Effector CD4-positive, alpha-beta T cell (primary cell): ENCODE measurements around the gene SFSWAP.
"Not testable (repeated sequence)": the region's sequence is repeated elsewhere in the genome, so short reads cannot be mapped to it uniquely, and the experiment has no call there.

ENCODE experiments used
- DNase-seq: peaks from one replicate; pipeline ENCODE4 v3.0.0-alpha.2; 2020
- total RNA-seq: gene quantifications from one replicate; lab custom pipeline; 2026; lab: John Stamatoyannopoulos, UW

SFSWAP gene
- total RNA-seq = 124 reads per million, percentile 86 among the genes with 10 or more reads in this experiment

- DNase-seq = peak; percentile 68
These were observed at the start of gene SFSWAP for GRCh38 chr12:131710464-131711457. Gene SFSWAP, plus strand, starts transcription at chr12:131711090. Its CDS starts 140 bp downstream, at chr12:131711230.

GRCh38 chr12:131661170-131661985 lies 49.5 kb upstream of the SFSWAP start:
- not testable (repeated sequence) for DNase-seq

GRCh38 chr12:131661986-131662288 lies 49.0 kb upstream of the SFSWAP start:
- DNase-seq = not testable (repeated sequence)

- DNase-seq = not testable (repeated sequence)
These were observed 48.5 kb upstream of the SFSWAP start for GRCh38 chr12:131662346-131662745.

- DNase-seq = not testable (repeated sequence)
These were observed 45.2 kb upstream of the SFSWAP start for GRCh38 chr12:131665666-131666065.

GRCh38 chr12:131666486-131666885 lies 44.4 kb upstream of the SFSWAP start:
- not testable (repeated sequence) for DNase-seq

- not testable (repeated sequence) for DNase-seq
These were observed 43.8 kb upstream of the SFSWAP start for GRCh38 chr12:131666978-131667601.

GRCh38 chr12:131671276-131671675 lies 39.6 kb upstream of the SFSWAP start:
- no peak for DNase-seq

GRCh38 chr12:131671871-131672270 lies 39.0 kb upstream of the SFSWAP start:
- no peak for DNase-seq

- DNase-seq = no peak
These were observed 38.5 kb upstream of the SFSWAP start for GRCh38 chr12:131672311-131672940.

- DNase-seq = no peak
These were observed 37.7 kb upstream of the SFSWAP start for GRCh38 chr12:131672941-131673887.

- DNase-seq = no peak
These were observed 37.0 kb upstream of the SFSWAP start for GRCh38 chr12:131673888-131674257.

- DNase-seq = no peak
These were observed 36.5 kb upstream of the SFSWAP start for GRCh38 chr12:131674373-131674772.

GRCh38 chr12:131675126-131676080 lies 35.5 kb upstream of the SFSWAP start:
- DNase-seq = no peak

- no peak for DNase-seq
These were observed 34.3 kb upstream of the SFSWAP start for GRCh38 chr12:131676544-131676943.

- not testable (repeated sequence) for DNase-seq
These were observed 33.8 kb upstream of the SFSWAP start for GRCh38 chr12:131677067-131677466.

- DNase-seq = no peak
These were observed 33.2 kb upstream of the SFSWAP start for GRCh38 chr12:131677699-131678098.

- DNase-seq = not testable (repeated sequence)
These were observed 32.3 kb upstream of the SFSWAP start for GRCh38 chr12:131678389-131679181.

- not testable (repeated sequence) for DNase-seq
These were observed 31.7 kb upstream of the SFSWAP start for GRCh38 chr12:131679186-131679585.
